EL (cell line): ENCODE data around the gene NVL.

Experiments
- DNase-seq: peaks from one replicate; pipeline ENCODE4 v3.0.0-alpha.2; 2016

NVL gene

GRCh38 chr1:224188286-224188685 lies 141.7 kb downstream of the NVL start:
- DNase-seq = no peak

- DNase-seq = no peak
These were observed 144.8 kb downstream of the NVL start for GRCh38 chr1:224185208-224185607.

GRCh38 chr1:224183591-224184312 lies 146.2 kb downstream of the NVL start:
- DNase-seq = peak; percentile 65

- peak; percentile 86 for DNase-seq
These were observed 146.9 kb downstream of the NVL start, which contains the start of gene DEGS1 for GRCh38 chr1:224182866-224183590. DEGS1 (plus strand) TSS chr1:224183240; CDS start chr1:224183337, 97 bp downstream.

GRCh38 chr1:224182057-224182865 lies 147.7 kb downstream of the NVL start:
- DNase-seq = no peak

GRCh38 chr1:224181453-224181810 lies 148.5 kb downstream of the NVL start:
- no peak for DNase-seq

GRCh38 chr1:224180783-224181452 lies 149.1 kb downstream of the NVL start:
- DNase-seq = no peak

GRCh38 chr1:224178894-224179293 lies 151.1 kb downstream of the NVL start:
- DNase-seq = no peak

- no peak for DNase-seq
These were observed 152.5 kb downstream of the NVL start for GRCh38 chr1:224177356-224177999.
